Fibroblast of skin of right quadriceps (primary cell): ENCODE measurements around the gene STEAP4.
"Not testable (repeated sequence)": the region's sequence is repeated elsewhere in the genome, so short reads cannot be mapped to it uniquely, and the experiment has no call there.

Experiments used
- DNase-seq: peaks from one replicate; pipeline ENCODE4 v3.0.0-alpha.2; 2013

The STEAP4 gene

GRCh38 chr7:88264987-88265386, 41.7 kb downstream of the STEAP4 start:
- DNase-seq, result not testable (repeated sequence)

GRCh38 chr7:88262562-88262961, 44.1 kb downstream of the STEAP4 start:
- no peak for DNase-seq

GRCh38 chr7:88260719-88261118, 46.0 kb downstream of the STEAP4 start:
- DNase-seq, result no peak

GRCh38 chr7:88259656-88260380, 46.9 kb downstream of the STEAP4 start:
- DNase-seq, result no peak

GRCh38 chr7:88258296-88258695, 48.4 kb downstream of the STEAP4 start:
- DNase-seq, result not testable (repeated sequence)

- no peak for DNase-seq
These were observed 49.8 kb downstream of the STEAP4 start for GRCh38 chr7:88256906-88257305.

GRCh38 chr7:88254721-88255424, 51.8 kb downstream of the STEAP4 start:
- peak; percentile 1 for DNase-seq

- no peak for DNase-seq
These were observed 53.1 kb downstream of the STEAP4 start for GRCh38 chr7:88253640-88254039.

- no peak for DNase-seq
These were observed 62.4 kb downstream of the STEAP4 start for GRCh38 chr7:88244258-88244657.

- peak; percentile 30 for DNase-seq
These were observed 63.3 kb downstream of the STEAP4 start for GRCh38 chr7:88243345-88243909.

GRCh38 chr7:88239852-88240251, 66.8 kb downstream of the STEAP4 start:
- no peak for DNase-seq

- DNase-seq, result no peak
These were observed 72.9 kb downstream of the STEAP4 start for GRCh38 chr7:88233828-88234227.

- no peak for DNase-seq
These were observed 76.0 kb downstream of the STEAP4 start for GRCh38 chr7:88230646-88231045.

- no peak for DNase-seq
These were observed 77.2 kb downstream of the STEAP4 start for GRCh38 chr7:88229302-88229995.

GRCh38 chr7:88226886-88227516, 79.7 kb downstream of the STEAP4 start:
- DNase-seq, result peak; percentile 68

GRCh38 chr7:88226201-88226600, 80.5 kb downstream of the STEAP4 start:
- DNase-seq, result no peak

GRCh38 chr7:88224601-88225275, 82.0 kb downstream of the STEAP4 start:
- peak; percentile 22 for DNase-seq

- DNase-seq, result no peak
These were observed 83.4 kb downstream of the STEAP4 start for GRCh38 chr7:88223265-88223664.
